ENCODE results near the gene CHPF.

Gene CHPF

DNA sequence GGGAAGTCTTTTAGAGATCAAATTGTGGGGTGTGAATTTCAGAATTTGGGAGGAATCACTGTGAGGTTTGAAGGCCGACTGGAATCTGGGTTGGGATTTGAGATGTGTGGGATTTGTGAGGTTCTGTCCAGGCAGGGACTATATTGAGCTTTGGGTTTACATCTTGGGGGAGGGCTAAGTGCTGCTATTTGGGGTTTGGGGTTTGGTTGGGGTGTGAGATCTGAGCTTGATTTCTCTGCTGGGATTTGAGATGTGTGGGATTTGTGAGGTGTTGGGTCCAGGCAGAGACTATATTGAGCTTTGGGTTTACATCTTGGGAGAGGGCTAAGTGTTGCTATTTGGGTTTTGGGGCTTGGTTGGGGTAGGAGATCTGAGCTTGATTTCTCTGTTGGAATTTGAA lies 44.1 kb downstream of the CHPF start:
- TF ChIP-seq, protein P1, sequence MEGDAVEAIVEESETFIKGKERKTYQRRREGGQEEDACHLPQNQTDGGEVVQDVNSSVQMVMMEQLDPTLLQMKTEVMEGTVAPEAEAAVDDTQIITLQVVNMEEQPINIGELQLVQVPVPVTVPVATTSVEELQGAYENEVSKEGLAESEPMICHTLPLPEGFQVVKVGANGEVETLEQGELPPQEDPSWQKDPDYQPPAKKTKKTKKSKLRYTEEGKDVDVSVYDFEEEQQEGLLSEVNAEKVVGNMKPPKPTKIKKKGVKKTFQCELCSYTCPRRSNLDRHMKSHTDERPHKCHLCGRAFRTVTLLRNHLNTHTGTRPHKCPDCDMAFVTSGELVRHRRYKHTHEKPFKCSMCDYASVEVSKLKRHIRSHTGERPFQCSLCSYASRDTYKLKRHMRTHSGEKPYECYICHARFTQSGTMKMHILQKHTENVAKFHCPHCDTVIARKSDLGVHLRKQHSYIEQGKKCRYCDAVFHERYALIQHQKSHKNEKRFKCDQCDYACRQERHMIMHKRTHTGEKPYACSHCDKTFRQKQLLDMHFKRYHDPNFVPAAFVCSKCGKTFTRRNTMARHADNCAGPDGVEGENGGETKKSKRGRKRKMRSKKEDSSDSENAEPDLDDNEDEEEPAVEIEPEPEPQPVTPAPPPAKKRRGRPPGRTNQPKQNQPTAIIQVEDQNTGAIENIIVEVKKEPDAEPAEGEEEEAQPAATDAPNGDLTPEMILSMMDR (conservative IDR thresholded peaks at IDR 0.05) = no peak
- peak overlapping the region; percentile 71; the same call in 1 of the 2 replicates for H3K27ac ChIP-seq

DNA sequence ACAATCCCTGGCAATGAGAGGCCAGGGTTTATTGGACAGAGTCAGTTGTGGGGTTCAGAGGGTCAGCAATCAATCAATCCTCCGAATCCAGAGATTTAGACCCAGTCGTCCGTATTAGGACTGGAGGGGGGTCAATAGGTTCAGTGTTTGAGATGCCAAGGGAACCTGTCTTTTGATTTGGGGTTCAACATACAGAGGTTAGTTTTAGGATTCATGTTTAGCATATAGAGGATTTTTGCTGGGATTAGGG lies 44.6 kb downstream of the CHPF start:
- peak overlapping the region; percentile 71 for H3K27ac ChIP-seq
- TF ChIP-seq, protein P1 (conservative IDR thresholded peaks at IDR 0.05) = no peak

DNA sequence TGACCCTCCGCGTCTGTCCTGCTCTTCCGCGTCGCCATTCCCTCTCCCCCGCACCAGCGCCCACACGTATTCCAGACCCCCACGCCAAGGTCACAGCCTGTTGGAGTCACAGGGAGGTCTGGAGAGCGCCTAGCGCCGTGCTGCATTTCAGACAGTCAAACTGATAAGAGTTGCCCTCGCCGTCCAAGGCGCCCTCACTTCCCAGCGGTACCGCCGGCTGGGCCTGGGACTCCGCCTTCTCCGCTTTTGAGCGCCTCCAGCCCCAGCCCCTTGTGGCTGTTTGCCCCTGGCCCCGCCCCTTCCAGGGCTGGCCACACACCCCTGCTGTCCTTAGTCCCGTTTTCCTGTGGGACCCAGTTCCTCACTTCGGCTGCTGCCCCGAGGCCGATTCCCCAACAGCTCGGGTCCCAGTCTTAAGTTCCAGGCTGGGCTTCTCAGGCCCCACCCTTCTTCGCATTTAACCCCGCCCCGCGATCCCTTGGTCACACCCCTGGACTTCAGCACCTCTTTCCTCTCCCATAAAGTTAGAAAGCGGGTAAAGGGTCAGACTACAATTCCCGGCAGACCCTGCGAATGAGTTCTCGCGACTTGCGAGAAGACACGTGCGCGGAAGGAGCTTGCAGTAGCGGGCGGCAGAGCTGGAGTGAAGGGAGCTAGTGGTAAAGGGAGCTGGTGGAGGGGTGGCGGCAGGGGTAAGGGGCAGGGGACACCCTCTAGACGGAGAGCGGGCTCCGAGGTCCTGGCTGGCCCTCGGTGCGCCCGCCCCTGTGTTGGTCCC lies 45.1 kb downstream of the CHPF start, which contains the start of gene GMPPA:
TSS of gene GMPPA (plus strand) at position 612 of the 778 bp plus-strand sequence. CDS start 1,085 bp downstream, outside the sequence.
- TF ChIP-seq, protein P1 (conservative IDR thresholded peaks at IDR 0.05) = no peak
- H3K27ac ChIP-seq = peak within 1 kb of the TSS; percentile 71

DNA sequence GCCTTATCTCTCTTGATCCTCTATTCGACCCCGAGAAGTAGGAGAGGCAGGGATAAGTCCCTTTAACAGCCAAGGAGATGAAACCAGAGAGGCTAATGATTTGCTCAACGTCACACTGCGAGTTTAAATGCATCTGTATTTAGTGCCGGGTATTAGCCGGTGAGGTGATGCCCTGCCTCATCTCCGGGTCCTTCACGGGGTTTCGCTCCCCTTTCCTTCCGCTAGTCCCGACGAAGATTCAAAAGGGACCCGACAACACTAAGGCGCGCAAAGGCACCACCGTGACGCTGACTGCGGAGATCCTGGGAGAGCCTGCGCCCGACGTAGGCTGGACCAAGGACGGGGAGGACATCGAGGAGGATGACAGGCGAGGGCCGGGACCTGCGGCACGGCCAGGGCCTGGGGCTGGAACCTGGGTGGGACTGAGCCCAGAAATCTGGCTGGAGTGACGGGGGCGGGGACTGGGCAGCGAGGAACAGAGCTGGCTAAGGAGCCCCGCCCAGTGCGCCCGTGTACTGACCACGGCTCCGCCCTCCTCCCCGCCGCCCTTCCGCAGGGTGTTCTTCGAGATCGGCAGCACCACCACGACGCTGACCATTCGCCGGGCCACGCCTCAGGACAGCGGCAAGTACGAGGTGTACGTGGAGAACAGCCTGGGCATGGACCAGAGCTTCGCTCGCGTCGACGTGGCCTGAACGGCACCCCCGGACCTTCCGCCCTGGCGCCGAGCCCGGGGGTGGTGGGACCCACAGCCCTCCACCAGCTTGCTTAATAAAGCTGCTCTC lies 45.9 kb downstream of the CHPF start:
- H3K27ac ChIP-seq = peak overlapping the region; percentile 71
- TF ChIP-seq, protein P1 (conservative IDR thresholded peaks at IDR 0.05) = no peak

DNA sequence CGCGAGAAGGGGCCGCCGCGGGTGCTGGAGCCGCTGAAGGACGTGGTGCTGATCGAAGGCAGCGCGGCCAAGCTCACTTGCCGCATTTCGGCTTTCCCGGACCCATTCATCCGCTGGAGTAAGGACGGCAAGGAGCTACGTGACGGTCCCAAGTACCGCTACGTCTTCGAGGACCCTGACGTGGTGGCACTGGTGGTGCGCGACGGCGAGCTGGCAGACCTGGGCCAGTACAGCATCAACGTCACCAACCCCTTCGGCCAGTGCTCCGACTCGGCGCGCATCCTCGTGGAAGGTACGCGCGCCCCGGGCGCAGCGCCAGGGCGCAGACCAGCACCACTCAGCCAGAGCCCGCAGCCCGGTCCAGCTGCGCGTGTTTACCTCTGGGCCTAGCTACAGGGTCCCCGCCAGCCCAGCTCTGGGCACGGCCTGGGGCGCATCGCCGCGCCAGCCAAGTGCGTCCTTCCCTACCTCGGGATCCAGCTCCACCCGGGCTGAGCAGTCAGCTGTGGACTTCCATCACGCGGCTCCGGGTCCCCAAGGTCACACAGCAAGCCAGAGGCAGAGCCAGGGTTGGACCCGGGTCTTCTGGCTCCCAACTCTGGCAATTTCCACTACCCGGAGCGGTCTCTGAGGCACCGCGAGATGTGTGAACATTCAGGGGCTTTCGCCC lies 46.6 kb downstream of the CHPF start:
- peak overlapping the region; percentile 71; the same call in 1 of the 2 replicates for H3K27ac ChIP-seq
- TF ChIP-seq, protein P1 (conservative IDR thresholded peaks at IDR 0.05) = no peak

DNA sequence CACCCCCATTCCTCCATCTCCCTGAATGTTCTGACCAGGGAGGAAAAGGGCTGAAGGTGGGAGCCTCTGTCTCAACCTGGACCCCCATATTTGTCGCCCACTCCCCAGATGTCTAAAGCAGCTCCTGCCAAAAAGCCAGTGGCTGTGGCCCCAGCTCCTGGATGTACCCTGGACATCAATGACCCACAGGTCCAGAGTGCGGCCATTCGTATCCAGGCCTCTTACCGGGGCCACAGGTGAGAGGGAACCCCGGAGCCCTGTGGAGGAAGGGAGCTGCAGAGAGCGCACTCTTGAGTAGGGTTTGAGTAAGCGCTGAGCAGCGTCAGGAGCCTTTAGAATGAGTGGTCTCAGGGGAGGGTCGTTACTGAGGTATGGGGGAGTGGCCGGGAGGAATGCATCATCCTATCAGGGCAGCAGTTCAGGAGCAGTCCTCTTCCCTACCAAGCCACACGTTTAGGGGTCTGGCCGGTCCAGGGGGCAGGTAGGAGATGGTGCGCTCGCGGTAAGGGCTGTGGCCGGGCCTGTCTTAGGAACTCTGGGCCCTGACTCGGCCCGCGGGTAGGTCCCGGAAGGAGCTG lies 47.3 kb downstream of the CHPF start:
- no peak overlapping the region for H3K27ac ChIP-seq
- TF ChIP-seq, protein P1 (conservative IDR thresholded peaks at IDR 0.05) = no peak
